Testis (tissue), 2 donors: Measurements from ENCODE around the gene KCNQ1OT1.

Source experiments
- POLR2A ChIP-seq: fragments of 450-650 bp; IDR thresholded peaks from one replicate; pipeline ENCODE4 v1.6.1; 2017; ENCODE audit warnings: antibody characterized with exemption, mild to moderate bottlenecking, moderate library complexity
- TF ChIP-seq, protein P1 (sequence below), 3 experiments: fragments of 450-650 bp in 2 of 3; fragments of 200-600 bp in 1 of 3; sonication (generic) in 1 of 3; IDR thresholded peaks; one replicate each; pipeline ENCODE4 v1.5.1; 2016 to 2019; ENCODE audit warnings: antibody characterized with exemption in 3 of 3, mild to moderate bottlenecking in 2 of 3, moderate library complexity in 1 of 3

- TF ChIP-seq, protein P1, sequence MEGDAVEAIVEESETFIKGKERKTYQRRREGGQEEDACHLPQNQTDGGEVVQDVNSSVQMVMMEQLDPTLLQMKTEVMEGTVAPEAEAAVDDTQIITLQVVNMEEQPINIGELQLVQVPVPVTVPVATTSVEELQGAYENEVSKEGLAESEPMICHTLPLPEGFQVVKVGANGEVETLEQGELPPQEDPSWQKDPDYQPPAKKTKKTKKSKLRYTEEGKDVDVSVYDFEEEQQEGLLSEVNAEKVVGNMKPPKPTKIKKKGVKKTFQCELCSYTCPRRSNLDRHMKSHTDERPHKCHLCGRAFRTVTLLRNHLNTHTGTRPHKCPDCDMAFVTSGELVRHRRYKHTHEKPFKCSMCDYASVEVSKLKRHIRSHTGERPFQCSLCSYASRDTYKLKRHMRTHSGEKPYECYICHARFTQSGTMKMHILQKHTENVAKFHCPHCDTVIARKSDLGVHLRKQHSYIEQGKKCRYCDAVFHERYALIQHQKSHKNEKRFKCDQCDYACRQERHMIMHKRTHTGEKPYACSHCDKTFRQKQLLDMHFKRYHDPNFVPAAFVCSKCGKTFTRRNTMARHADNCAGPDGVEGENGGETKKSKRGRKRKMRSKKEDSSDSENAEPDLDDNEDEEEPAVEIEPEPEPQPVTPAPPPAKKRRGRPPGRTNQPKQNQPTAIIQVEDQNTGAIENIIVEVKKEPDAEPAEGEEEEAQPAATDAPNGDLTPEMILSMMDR (IDR thresholded peaks at IDR 0.05), result no peak
- TF ChIP-seq POLR2A, result no peak
These were observed 117.9 kb downstream of the KCNQ1OT1 start for GRCh38 chr11:2581931-2582350.
